Astrocyte (in vitro differentiated cells and primary cell): Measurements from ENCODE around the gene KRT40. TPM values are rescaled to one million over a fixed set of nuclear protein-coding genes. Genes with fewer than 3 reads are reported as not detected.

Experiments
- DNase-seq: peaks from one replicate; pipeline ENCODE4 v3.0.0-alpha.2; 2010; ENCODE audit warnings: low read depth
- FAIRE-seq: peaks from 2 replicates; lab custom pipeline; 2011; peaks lifted over from hg19 to GRCh38; lab: Jason Lieb, UNC
- H2AFZ ChIP-seq: 2 replicates; pipeline ENCODE4 v1.6.0; 2012; ENCODE audit warnings: low read depth, low read length, inconsistent platforms
- H3K27ac ChIP-seq: 2 replicates; pipeline ENCODE4 v1.5.1; 2011; ENCODE audit warnings: low read depth, low read length, inconsistent platforms
- H3K27me3 ChIP-seq: 2 replicates; pipeline ENCODE4 v1.6.0; 2011; ENCODE audit warnings: low read length, inconsistent platforms; ENCODE audit not compliant: insufficient read depth
- H3K36me3 ChIP-seq: 2 replicates; pipeline ENCODE4 v1.5.1; 2011; ENCODE audit warnings: low read length, inconsistent platforms; ENCODE audit not compliant: insufficient read depth
- H3K4me1 ChIP-seq: 2 replicates; pipeline ENCODE4 v1.5.1; 2011; ENCODE audit warnings: low read length, inconsistent platforms; ENCODE audit not compliant: insufficient read depth
- H3K4me2 ChIP-seq: 2 replicates; pipeline ENCODE4 v1.6.0; 2012; ENCODE audit warnings: low read length, inconsistent platforms
- H3K4me3 ChIP-seq: 2 replicates; pipeline ENCODE4 v1.5.1; 2011; ENCODE audit warnings: low read depth, mild to moderate bottlenecking, low read length, inconsistent platforms; ENCODE audit not compliant: insufficient read depth
- H3K79me2 ChIP-seq: 2 replicates; pipeline ENCODE4 v1.6.0; 2012; ENCODE audit warnings: mild to moderate bottlenecking, low read length, inconsistent platforms; ENCODE audit not compliant: insufficient read depth
- H3K9ac ChIP-seq: 2 replicates; pipeline ENCODE4 v1.6.0; 2012; ENCODE audit warnings: mild to moderate bottlenecking, low read length, inconsistent platforms
- H3K9me3 ChIP-seq: 2 replicates; pipeline ENCODE4 v1.5.1; 2012; ENCODE audit warnings: low read depth, mild to moderate bottlenecking, low read length, inconsistent platforms; ENCODE audit not compliant: insufficient read depth
- H4K20me1 ChIP-seq: 2 replicates; pipeline ENCODE4 v1.6.0; 2012; ENCODE audit warnings: low read length, inconsistent platforms; ENCODE audit not compliant: insufficient read depth
- H3K27ac Mint-ChIP-seq: one replicate; pipeline ENCODE4 v1.8.0; 2021; ENCODE audit warnings: mild to moderate bottlenecking, mixed read lengths; ENCODE audit not compliant: unreplicated experiment
- H3K27me3 Mint-ChIP-seq: one replicate; pipeline ENCODE4 v1.8.0; 2021; ENCODE audit warnings: low read depth, mixed read lengths; ENCODE audit not compliant: unreplicated experiment
- H3K36me3 Mint-ChIP-seq: one replicate; pipeline ENCODE4 v1.8.0; 2021; ENCODE audit warnings: low read depth, mixed read lengths; ENCODE audit not compliant: unreplicated experiment
- H3K4me1 Mint-ChIP-seq: one replicate; pipeline ENCODE4 v1.8.0; 2021; ENCODE audit warnings: low read depth, mixed read lengths; ENCODE audit not compliant: unreplicated experiment
- H3K4me3 Mint-ChIP-seq: one replicate; pipeline ENCODE4 v1.8.0; 2021; ENCODE audit warnings: mild to moderate bottlenecking, moderate library complexity, mixed read lengths; ENCODE audit not compliant: unreplicated experiment
- H3K9me3 Mint-ChIP-seq: one replicate; pipeline ENCODE4 v1.8.0; 2021; ENCODE audit warnings: mild to moderate bottlenecking, mixed read lengths; ENCODE audit not compliant: unreplicated experiment
- EZH2 ChIP-seq: IDR thresholded peaks from 2 replicates; pipeline ENCODE4 v1.6.1; 2012; ENCODE audit warnings: mild to moderate bottlenecking, low read length, inconsistent platforms; ENCODE audit not compliant: insufficient read depth
- total RNA-seq: library from RNA; stranded (reverse); gene quantifications from 2 replicates; pipeline ENCODE4 v1.2.1, GENCODE V29; 2021
- TF ChIP-seq, protein P1 (sequence below): IDR thresholded peaks from 2 replicates; pipeline ENCODE4 v1.5.1; 2011; ENCODE audit warnings: low read depth, mild to moderate bottlenecking, inconsistent platforms, low read length, moderate library complexity; ENCODE audit not compliant: insufficient read depth

The KRT40 gene
- total RNA-seq, 1 donor from 2014 or later: not detected

DNA sequence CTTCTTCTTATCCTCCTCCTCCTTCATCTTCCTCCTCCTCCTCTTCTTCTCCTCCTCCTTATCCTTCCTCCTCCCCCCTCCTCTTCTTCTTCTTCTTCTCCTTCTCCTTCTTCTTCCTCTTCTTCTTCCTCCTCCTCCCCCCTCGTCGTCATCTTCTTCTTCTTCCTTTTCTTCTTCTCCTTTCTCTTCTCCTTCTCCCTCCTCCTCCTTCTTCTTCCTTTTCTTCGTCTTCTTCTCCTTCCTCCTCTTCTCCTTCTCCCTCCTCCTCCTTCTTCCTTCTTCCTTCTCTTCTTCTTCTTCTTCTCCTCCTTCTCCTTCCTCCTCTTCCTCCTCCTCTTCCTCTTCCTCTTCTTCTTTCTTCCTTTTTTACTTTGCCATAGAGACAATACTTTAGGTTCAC, 41.6 kb downstream of the KRT40 start:
- Mint-ChIP-seq H3K27me3 (no peaks in the 10 kb centered on the region), H3K9me3 (peaks cover 3% of the 10 kb centered on the region), H3K27ac (no peak overlapping the region), H3K36me3 (no peaks in the 10 kb centered on the region), H3K4me3 (no peak overlapping the region), H3K4me1 (peaks cover 2% of the 10 kb centered on the region)
- H2AFZ ChIP-seq: no peak overlapping the region
- no peaks in the 10 kb centered on the region for H3K79me2 ChIP-seq
- H4K20me1 ChIP-seq: no peaks in the 10 kb centered on the region
- H3K9ac ChIP-seq: no peak overlapping the region
- H3K36me3 ChIP-seq: no peaks in the 10 kb centered on the region
- H3K4me1 ChIP-seq: peaks cover 3% of the 10 kb centered on the region
- no peaks in the 10 kb centered on the region for H3K27me3 ChIP-seq
- TF ChIP-seq EZH2: no peak
- TF ChIP-seq, protein P1, sequence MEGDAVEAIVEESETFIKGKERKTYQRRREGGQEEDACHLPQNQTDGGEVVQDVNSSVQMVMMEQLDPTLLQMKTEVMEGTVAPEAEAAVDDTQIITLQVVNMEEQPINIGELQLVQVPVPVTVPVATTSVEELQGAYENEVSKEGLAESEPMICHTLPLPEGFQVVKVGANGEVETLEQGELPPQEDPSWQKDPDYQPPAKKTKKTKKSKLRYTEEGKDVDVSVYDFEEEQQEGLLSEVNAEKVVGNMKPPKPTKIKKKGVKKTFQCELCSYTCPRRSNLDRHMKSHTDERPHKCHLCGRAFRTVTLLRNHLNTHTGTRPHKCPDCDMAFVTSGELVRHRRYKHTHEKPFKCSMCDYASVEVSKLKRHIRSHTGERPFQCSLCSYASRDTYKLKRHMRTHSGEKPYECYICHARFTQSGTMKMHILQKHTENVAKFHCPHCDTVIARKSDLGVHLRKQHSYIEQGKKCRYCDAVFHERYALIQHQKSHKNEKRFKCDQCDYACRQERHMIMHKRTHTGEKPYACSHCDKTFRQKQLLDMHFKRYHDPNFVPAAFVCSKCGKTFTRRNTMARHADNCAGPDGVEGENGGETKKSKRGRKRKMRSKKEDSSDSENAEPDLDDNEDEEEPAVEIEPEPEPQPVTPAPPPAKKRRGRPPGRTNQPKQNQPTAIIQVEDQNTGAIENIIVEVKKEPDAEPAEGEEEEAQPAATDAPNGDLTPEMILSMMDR: no peak
- H3K4me2 ChIP-seq: no peak overlapping the region
- FAIRE-seq (no peak), DNase-seq (no peak)
- H3K9me3 ChIP-seq: no peaks in the 10 kb centered on the region
- no peak overlapping the region for H3K4me3 ChIP-seq
- no peak overlapping the region for H3K27ac ChIP-seq

DNA sequence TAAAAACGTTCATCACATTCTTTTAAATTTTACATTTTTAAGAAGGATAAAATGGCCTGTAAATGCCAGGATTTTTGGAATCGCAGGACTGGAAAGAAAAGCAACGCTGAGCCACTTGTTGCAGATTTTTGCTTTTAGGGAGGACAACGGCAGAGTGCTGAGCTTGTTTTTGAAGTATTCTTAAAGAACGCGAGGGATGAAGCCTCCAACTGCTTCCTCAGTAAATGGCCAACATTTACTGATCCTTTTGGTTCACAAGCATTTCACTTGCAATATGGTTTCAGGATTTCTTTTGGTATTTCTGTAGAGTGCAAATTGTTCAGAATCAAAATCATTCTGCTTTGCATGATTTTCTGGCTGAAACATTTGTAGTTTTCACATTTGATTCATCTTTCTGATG, 43.9 kb downstream of the KRT40 start:
- FAIRE-seq: no peak
- H3K27me3 ChIP-seq: no peaks in the 10 kb centered on the region
- H3K36me3 Mint-ChIP-seq: no peaks in the 10 kb centered on the region

DNA sequence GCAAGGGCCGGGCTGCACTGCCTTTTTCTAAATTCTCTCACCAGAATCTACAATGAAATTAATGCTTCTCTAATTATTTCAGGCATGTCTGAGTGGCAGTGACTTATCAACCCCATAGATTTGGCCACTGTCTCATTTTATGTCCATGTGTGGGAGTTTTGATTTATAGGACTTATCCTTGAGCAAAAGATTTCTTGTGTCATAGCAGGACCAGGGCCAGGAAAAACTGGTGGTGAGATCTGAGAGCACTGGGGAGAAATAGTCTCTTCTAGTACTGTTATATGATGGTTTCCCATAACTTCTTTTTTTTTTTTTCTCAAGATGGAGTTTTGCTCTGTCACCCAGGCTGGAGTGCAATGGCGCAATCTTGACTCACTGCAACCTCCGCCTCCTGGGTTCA, 45.1 kb downstream of the KRT40 start:
- no peaks in the 10 kb centered on the region for H3K27me3 ChIP-seq
- H3K4me3 ChIP-seq: no peak overlapping the region
- H4K20me1 ChIP-seq: no peaks in the 10 kb centered on the region
- H3K36me3 ChIP-seq: no peaks in the 10 kb centered on the region
- no peak overlapping the region for H3K4me2 ChIP-seq
- Mint-ChIP-seq H3K27me3 (no peaks in the 10 kb centered on the region), H3K36me3 (no peaks in the 10 kb centered on the region), H3K9me3 (peaks cover 2% of the 10 kb centered on the region), H3K4me3 (no peak overlapping the region), H3K27ac (no peak overlapping the region), H3K4me1 (peaks cover 9% of the 10 kb centered on the region)
- no peak overlapping the region for H2AFZ ChIP-seq
- H3K9me3 ChIP-seq: no peaks in the 10 kb centered on the region
- no peak overlapping the region for H3K9ac ChIP-seq
- H3K79me2 ChIP-seq: no peaks in the 10 kb centered on the region
- no peak overlapping the region for H3K27ac ChIP-seq
- DNase-seq: peak; percentile 90
- TF ChIP-seq EZH2: no peak
- TF ChIP-seq, protein P1: no peak
- H3K4me1 ChIP-seq: peaks cover 14% of the 10 kb centered on the region
- no peak for FAIRE-seq

More for the DNA sequence above, 43.9 kb downstream of the KRT40 start:
- Histone ChIP-seq H3K9ac (no peak overlapping the region), H3K79me2 (no peaks in the 10 kb centered on the region), H4K20me1 (no peaks in the 10 kb centered on the region), H3K36me3 (no peaks in the 10 kb centered on the region), H3K4me1 (peaks cover 14% of the 10 kb centered on the region), H2AFZ (no peak overlapping the region), H3K4me2 (no peak overlapping the region), H3K27ac (no peak overlapping the region), H3K9me3 (no peaks in the 10 kb centered on the region), H3K4me3 (no peak overlapping the region)
- DNase-seq: no peak
- Mint-ChIP-seq H3K27me3 (no peaks in the 10 kb centered on the region), H3K9me3 (peaks cover 5% of the 10 kb centered on the region), H3K27ac (no peak overlapping the region), H3K4me1 (peaks cover 9% of the 10 kb centered on the region), H3K4me3 (no peak overlapping the region)
- TF ChIP-seq EZH2: no peak
- TF ChIP-seq, protein P1: no peak
